ENCODE results near the gene EIF6.
"Not testable (repeated sequence)": the region's sequence is repeated elsewhere in the genome, so short reads cannot be mapped to it uniquely, and the experiment has no call there.

EIF6 gene

DNA sequence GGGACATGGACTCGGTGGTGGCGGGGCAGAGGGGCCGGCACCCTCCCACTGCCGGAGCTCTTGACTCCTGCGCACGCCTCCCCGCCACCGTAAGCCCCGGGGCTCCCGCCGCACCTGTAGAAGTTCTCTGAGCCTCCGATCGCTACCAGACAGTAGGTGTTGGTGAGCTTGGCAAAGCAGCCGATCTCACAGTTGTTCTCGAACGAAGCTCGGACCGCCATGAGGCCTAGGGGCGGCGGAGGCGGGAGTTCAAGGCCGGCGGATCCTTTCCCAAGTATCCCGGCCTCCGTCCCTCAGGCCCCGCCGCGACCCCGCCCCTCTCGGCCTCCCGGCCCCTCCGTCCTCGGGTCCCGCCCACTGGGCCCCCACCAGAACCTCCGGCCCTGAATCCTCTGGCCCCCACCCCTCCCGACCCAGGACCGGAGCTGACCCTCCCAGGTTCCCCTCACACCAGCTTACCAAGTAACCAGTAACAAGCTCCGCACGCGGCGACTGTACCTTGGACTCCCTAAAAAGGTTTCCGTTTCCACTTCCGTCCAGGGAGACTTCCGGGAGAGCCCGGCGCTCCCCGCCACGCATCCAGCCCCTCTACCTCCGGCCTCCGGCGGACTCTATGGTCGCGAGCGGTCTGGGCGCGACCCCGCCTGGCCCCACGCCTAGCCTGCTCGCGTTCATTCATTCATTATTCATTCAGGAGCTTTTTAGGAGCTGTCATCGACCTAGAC is at the start of gene EIF6:
Gene EIF6, minus strand, starts transcription at position 506 of the 725 bp plus-strand sequence. Its CDS starts 285 bp downstream, at position 221.
- DNase-seq: peak; percentile 83 to 88

DNA sequence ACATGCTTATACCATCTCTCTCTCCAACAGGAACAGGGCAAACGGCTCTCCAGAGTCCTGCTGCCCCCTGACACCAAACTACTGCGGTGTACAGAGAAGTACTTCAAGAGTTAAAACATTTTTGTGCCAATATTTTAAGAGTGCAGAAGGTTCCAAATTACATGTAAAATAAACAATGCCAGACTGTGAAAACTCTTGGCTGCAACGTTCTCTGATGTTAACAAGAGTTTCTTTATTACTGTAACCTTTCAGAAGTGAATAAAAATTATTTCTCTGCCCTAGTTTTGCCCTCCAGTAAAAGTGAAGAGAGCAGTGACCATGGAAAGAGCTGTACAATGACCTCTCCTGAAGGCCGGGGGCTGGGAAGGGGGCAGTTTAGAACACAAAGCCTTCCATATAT is 49.0 kb upstream of the EIF6 start:
- no peak for DNase-seq

DNA sequence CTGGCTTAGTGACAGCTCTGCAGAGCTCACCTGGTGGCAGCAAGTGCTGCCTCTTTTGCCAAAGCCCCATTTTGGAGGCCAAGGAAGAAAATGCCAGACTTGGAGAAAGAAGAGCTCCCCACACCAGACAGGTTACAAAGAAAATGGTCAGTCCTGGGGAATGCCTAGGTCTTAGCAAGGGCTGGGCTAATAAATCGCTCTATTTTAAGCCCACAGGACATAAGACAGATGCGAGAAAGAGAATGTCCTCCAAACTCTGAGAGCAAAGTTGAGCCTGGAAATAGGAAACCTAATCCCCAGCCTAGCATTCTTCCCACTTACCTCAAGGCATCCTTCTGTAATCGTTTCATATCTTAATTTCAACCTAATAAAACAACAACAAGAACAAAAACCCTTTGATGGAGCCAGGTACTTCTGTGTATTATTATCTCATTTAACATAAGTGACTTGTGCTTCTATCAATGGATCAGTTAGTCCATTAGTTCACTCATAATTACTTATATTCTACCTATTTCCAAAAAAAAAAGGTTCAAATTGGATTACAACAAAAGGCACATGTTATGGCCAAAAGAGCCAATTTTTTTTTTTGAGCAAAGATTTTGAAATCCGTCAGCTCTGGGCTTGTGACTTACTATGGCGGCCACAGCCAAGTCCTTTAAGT is 48.1 kb upstream of the EIF6 start:
- DNase-seq: no peak

DNA sequence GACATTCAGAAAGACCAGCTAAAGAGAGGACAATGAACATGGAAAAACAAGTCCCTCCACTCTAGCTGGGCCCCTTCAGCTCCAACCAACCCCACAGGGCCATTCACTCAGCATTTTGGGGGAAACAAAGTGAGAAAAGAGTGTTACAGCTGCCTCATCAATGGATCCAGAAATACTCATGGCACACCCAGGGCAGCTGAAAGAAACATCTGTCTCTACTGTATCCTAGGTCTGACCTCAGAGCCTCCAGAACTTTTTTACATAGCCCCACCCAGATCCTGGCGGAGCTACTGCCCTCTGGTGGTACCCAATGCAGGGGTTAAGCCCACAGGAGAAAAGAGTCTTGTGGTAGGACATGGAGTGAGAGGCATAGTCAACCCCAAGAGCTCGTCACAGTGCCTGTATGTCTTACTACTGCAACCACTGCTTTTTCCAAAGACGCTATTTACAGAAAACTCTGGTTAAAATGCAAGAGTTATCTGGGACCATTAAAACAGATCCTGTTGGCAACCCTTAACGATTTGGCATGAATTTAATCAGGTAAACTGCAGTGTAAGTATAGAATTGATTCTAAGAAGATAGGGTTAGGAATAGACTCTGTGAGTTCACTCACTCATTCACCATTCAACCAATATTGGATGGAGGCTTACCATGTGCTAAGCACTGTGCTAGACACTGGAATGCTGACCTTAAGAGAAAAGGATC is 45.0 kb upstream of the EIF6 start:
- DNase-seq: peak; percentile 20 to 22

DNA sequence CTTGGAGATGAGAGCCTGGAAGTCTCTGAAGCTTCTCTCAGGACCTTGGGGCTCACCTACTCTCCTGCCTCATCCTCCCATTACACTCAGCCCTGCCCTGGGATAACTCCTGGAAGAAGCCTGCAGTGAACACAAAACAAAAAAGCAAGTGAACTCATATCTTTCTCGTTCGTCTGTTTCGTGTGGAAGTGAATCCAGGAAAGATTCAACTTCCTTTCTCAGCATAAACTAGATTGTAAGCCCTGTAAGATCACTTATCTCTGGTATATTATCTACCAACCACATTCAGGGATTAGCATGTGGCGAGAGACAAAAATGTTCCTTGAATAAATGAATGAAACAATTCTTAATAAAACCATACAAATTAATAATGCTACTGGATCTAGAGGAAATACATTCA is 44.1 kb upstream of the EIF6 start:
- no peak for DNase-seq

DNA sequence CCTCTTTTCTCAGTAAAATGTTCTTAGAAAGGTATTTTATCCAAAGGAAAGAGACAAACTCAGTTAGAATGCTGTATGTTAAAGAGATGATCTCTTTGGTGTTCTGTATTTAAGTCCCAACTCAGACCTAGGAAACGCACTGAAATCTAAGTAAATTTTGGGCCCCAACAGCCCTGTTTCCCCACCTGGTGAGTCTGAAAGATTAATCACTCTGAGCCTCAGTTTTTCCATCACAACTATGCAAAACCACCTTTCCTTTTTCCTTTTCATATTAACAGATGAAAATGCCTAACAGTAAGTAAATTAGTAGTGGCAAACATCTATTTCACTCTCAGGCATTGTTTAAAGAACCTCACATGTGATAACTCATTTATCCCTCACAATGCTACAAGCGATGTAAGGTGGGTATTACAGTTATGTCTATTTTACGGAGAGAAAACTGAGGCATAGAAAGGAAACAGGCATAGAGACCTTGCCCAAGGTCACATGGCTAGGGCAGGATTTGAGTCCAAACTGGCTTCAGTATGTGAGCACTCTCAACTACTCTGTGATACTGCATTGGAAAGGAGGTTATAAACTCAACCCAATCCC is 43.6 kb upstream of the EIF6 start:
- DNase-seq: no peak

DNA sequence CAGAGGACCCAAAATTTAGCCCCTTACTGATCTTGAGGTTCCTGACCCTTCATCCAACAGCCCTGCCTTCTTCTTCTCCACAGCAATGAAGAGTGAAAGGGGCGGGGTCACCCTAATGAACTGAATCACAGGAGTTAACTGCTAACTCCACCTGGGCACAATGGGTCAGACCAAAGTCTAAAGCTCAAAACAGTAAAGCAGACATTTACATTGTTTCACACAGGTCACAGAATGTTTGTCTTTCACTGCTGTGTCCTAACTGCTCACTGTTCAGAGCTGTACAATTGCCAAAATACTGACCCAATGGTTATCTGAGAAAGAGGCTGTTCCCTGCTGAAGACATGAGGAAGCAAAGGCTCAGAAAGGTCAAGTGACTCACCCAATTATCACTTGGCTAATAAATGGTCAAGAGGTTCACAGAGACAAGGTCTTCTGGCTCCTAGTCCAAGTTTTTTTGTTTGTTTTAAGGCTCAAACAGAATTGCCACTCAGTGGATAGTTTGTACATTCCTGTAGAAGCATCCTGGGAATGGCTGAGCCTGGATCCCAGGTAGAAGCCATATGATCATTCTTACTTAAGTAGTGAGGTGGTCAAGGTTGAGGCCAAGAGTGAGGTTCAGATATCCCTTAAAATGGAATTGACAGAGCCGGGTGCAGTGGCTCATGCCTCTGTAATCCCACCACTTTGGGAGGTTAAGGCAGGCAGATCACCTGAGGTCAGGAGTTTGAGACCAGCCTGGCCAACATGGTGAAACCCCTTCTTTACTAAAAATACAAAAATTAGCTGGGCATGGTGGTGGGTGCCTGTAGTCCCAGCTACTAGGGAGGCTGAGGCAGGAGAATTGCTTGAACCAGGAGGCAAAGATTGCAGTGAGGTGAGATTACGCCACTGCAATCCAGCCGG is 42.8 kb upstream of the EIF6 start:
- DNase-seq: no peak

DNA sequence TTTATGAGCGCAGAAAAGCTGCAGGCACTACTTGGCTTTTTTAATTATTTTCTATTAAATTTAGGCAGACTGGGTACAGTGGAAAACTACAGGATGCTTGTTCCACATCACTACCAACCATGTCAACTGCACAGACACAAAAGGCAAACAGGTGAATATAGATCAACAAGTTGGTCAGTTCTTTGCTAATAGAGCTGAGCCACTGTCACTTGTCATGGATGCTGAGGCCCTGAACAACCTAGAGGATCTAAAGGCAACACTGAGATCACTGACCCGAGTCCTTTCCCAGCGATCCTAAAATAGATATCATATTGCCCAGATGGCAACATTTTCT is 42.1 kb upstream of the EIF6 start:
- no peak for DNase-seq

DNA sequence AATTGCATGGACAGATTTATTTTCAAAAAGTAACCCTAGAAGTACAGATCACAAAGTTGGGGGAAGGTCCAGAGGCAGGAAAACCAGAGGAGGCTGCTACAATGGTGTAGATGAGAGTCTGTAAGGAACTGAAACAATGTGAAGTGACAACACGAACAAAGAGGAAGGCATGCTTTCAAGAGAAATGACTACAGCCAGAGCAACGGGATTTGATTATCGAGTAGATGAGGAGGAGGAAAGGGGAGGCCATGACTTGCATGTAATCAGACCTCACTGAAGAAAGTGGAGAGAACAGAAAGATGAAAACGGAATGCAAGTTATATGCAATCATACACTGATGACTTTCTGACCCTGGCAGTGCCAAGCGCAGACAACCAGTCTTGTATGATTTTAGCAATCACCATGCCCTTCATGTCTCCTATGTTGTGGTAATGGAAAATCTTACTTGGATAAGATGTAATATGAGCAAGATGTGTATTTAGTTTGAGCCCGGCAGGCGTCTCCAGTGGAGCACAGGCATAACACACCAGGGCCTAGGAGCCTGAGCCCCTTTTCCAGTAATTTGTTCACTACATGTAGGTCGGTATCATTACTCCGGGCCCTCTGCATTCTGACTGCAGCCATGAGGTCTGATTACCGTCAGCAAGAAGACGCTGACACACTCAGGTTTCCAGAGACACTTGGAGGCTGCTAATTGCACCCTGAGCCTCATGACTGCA is 41.6 kb upstream of the EIF6 start:
- no peak for DNase-seq

DNA sequence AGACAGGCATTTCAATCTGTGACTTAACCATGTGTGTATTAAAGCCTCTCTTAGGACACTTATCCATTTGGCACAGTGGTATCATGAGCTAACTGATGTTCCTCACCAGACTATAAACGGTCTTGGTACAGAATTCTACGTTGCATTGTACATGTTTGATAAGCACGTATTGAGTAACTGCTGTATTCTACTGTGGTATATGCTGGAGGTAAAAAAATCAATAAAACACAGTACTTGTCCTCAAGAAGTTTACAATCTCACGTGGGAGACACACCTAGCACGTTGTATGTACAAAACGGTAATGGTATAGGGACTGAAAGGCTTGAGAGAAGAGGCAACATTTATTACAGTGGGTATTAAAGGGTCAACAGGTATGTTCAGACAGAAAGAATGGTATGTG is 40.8 kb upstream of the EIF6 start:
- no peak for DNase-seq

DNA sequence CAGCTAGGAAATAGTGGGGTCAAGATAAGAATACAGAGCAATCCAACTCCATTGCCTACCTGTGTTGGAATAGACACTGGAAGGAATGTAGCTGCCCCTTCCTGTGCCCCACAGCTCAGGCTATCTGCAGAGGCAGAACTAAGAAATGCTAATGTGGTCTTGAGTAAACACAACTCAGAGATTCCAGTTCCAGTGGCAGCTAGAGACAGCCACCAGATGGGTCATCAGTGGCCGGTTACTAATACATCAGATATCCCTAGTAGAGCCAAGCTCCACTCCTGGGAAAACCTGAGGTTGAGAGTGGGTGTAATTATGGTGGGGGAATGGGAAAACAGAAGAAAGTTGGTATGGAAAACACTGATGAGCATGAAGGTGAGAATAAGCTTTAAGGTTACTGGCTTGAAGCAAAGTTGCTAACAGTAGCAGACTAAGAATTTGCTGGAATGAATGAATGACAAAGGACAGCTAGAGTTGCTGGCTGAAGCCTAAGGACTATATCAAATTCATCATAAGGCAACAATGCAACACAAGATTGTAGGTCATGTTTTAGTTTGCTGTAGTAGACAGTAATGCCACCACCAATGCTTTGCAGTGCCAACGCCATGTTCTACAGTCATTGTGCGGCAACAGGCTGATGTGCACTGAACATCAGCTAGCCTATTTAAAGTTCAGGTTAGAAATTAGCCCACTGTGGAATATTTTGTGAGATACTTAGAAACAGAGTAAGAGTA is 36.0 kb upstream of the EIF6 start:
- DNase-seq: no peak

DNA sequence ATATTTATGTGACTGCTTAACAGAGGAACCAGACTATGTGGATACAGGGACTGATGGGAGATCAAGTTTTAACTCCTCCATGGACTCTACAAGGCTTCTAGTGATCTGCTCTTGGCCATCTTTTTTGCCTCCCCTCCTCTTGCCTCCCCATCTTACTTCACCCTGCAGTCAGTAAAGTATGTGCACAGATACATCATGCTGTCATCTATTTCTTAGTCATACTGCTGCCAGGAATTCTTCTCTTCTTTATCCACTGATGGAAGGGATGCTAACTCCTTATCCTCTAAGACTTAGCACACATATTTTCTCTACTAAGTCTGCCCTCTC is 35.3 kb upstream of the EIF6 start:
- no peak for DNase-seq

DNA sequence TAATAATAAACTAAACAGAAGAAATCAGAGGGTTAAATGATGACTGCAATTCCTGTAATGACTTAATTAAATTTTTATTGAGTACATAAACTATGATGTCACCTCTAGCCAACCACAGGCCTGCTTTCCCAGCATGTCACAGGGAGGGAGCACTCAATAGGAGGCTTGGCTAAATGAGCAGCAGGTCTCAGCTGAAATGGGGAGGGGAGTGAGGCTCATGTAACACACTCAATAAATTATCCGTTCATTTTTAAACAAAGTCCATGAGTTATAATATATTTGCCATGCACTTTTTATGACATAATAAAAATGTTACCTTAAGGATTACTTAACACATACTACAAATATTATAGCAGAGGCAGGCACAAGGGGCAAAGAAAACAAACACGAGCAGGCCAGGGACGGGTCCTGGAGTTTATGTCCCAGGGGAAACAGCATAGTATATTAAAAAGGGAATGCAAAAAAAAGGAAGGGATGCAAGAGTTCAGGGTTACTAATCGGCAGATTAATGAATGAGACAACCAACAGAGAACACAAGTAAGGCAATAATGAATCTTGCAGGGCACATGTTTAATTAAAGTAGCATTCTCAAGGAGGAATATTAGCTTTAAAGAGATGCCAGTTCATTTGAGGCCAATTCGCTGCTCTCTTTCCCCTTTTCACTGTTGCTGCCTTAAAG is 34.8 kb upstream of the EIF6 start:
- peak in 1 of 2 experiments; percentile 55 for DNase-seq

DNA sequence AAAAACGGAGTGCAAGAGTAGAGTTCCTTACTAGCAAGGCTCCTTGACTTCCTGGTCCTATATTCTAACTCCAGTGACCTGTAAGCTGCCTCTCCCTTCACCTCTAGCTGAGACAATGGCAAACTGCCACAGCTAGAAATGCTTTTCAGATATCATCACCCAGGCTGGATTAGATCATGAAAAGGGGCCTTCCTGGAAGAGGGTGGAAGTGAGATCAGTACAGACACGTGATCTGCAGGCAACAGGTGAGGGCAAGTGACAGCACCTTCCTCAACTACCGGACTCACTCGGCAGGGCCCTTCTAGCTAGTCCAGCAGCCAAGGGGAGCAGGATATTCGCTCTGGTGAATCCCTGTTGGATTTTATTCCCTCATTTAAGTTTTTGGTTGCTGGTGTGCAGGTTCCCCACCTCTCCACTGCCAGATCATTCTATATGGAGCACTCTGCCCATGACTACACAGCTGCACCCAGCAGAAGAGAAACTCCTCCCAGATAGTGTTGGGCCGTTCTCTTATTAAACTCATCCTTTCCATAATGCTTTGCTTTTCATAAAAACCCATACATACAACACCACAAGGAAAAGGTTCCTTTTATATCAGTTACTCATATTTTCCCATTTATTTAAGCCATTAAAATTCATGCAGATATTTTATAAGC is 34.1 kb upstream of the EIF6 start:
- DNase-seq: peak in 1 of 2 experiments; percentile 15

DNA sequence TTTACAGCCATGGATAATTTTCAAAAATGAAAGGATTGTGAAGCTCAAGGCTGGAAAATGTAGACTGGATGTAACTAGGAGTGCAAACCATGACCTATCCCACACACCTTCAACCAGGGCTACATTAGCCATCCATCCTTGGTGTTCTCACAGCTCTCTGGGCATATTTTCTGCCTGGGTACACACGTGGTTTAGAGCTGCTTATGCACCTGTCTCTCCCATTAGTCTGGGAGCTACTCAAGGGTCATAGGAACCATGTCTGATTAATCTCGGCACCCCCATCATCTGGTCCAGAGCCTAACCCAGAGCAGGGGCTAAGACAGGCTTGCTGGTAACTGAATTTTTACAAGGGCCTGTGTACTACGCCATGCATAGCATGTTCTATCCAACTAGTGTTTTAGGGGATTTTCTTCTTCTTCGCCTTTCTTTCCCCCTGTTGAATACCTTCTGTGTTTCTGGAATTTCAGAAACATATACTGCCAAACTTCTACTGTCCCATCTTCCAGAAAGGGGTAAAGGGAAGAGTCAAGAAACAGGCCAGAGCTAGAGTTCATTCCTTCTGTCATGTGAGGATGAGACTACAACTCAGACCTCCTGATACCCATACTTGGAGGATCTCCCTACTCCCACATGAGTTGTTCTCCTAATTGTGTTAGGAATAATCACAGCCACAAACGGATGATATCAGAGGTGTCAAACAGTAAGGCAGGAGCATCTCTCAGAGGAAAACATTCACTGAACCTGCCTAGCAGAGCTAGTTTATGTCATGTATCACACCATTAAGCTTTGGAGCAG is 33.0 kb upstream of the EIF6 start:
- no peak for DNase-seq

DNA sequence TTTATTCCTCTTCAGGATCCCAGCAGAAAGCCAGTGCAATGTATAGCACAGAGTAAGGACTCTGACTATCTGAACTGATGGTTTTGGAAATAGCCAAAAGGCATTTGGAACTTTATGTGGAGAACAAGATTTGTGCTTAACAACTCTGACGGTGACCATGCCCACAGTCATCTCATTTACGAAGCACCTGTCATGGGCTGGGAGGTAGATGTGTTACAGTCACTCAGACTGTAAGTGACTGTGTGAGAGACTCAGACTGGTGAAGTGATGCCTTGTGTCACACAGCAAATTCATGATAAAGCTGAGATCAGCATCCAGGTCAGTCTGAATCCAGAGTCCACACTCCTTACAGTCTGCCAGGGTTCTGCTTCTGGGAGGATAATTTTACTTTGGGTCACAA is 31.5 kb upstream of the EIF6 start:
- DNase-seq: no peak

DNA sequence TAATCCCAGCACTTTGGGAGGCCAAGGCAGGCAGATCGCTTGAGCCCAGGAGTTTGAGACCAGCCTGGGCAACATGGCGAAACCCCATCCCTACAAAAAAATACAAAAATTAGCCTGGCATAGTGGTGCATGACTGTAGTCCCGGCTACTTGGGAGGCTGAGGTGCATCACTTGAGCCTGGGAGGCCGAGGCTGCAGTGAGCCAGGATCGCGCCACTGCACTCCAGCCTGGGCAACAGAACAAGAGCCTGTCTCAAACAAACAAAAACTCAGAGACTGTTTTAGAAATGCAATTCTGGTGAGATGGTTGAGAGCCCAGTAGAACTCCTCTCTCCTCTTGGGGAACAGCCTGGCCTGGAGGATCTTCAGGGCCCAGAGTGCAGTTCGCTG is 31.1 kb upstream of the EIF6 start:
- DNase-seq: not testable (repeated sequence)

DNA sequence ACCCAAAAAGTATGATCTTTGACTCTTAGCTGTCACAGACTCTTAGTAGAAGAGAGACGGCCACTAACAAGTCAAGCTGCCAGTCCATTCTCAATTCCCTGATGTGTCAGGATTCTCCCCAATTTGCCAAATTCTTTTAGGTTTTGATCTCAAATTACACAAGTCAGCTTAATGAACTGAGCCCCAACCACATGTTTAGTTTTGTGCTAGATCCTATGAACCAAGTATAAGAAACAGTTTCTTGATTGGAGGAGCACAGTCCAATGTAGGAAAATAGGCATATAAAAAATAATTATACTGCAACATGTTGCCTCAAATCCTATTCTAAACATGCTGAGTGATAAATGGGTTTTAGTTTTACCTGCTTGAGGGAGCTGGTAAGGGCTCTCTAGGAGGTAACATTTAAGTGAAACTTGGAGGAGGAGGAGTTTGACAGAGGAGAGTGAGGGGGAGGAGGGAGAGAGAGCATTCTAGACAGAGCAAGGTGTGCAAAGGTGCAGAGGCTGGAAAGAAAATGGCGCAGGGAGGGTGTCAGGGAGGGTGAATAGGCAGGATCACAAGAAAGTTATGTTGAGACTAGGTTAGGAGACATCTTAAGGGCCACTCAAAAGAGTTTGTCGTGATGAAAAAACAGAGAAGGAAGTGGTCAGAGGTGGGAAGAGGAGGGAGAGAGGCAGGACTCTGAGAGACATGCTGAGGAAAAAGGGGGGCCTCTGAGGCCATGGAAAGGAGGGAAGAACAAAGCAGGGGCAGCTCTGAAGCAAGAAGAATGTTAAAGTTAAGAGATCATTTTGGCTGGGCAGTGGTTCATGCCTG is 30.5 kb upstream of the EIF6 start:
- DNase-seq: no peak

DNA sequence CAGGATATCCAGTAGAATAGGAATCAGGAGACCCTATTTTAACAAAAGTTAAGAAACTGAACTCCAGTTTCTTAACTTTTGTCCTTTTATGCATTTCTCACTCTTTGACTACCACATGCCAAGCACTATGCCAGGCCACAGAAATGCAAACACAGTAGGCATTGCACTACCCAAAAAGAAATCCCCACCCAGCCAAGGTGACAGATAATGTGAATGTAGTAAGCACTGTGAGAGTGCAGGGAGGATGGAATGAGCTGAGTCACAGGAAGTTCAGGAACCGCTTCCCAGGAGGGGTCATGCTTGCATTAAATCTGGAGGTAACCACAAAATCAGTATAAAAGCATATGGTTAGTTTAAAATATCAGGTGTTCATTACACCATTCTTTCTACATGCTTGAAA is 27.7 kb upstream of the EIF6 start:
- peak; percentile 26 to 51 for DNase-seq

All from NCI-H2081 (cell line).